Stimulated activated CD4-positive, alpha-beta T cell treated with anti-CD3 and anti-CD28 coated beads, TNF-alpha, amount 100 ng/mL, for 48 hours (primary cell): ENCODE measurements around the gene CYB5R3.
"Not testable (repeated sequence)": the region's sequence is repeated elsewhere in the genome, so short reads cannot be mapped to it uniquely, and the experiment has no call there.

Experiments
- DNase-seq, 3 donors: peaks; one replicate each; pipeline ENCODE4 v3.0.0-alpha.2; 2020; ENCODE audit warnings: low read depth in 3 of 3

CYB5R3 gene

GRCh38 chr22:42623756-42624441, 25.3 kb downstream of the CYB5R3 start:
- no peak for DNase-seq

- DNase-seq: no peak
Observed at GRCh38 chr22:42623301-42623751, 25.9 kb downstream of the CYB5R3 start.

GRCh38 chr22:42622061-42622710, 27.0 kb downstream of the CYB5R3 start:
- no peak for DNase-seq

- DNase-seq: peak; percentile 26 to 50 (median 29)
Observed at GRCh38 chr22:42621505-42622002, 27.6 kb downstream of the CYB5R3 start.

DNA sequence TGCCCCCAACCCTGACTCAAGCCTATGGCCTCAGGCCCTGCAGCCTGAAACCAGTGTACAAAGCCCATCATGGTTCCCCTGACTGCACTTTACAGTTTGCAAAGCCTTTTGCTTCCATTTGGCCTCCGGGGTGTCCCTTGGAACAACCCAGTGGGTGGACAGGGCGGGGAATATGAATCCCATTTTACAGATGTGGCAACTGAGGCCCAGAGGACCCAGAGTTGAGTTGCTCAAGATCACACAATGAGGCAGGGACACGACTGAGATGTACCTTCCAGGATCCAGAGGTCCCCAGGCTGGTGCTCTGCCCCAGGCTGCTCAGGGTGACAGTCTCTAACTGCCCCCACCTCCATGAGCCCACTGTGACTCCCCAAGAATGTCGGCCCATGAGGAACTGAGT, 29.1 kb downstream of the CYB5R3 start:
- no peak for DNase-seq

GRCh38 chr22:42619261-42620063, 29.7 kb downstream of the CYB5R3 start:
- DNase-seq: no peak

DNA sequence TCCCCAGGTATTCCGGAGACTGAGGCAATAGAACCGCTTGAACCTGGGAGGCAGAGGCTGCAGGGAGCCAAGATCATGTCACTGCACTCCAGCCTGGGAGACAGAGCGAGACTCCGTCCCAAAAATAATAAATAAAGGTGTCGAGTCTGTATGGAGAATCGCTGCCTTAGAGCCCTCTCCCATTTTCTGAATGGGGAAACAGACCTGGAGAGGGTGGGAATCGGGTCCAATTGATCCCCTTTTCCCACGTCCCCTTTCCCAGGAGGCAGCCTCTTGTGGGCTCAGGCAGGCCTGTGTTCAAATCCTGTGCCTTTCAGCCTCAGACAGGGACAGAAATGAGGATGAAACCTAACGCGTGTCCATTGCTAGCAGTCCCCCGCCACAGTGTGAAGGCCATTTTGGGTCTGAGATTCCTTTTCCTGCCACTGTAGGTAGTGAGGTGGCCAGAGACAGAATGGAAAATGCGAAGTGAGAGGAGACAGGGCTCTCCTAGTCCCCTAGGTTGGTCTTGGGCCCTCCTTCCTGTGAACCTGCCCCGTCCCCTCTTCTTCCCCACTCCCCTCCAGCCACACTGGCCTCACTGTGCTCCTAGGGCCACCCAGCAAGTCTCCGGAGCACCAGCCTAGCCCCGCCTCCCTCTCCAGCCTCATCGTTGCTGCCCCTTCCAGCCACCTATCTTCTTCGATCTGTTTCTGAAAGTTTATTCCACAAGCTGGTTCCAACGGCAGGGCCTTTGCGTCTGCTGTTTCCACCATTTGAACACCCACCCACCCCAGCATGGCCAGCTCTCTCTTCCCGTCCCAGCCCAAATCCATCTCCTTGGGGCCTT, 31.8 kb downstream of the CYB5R3 start:
- no peak for DNase-seq

DNA sequence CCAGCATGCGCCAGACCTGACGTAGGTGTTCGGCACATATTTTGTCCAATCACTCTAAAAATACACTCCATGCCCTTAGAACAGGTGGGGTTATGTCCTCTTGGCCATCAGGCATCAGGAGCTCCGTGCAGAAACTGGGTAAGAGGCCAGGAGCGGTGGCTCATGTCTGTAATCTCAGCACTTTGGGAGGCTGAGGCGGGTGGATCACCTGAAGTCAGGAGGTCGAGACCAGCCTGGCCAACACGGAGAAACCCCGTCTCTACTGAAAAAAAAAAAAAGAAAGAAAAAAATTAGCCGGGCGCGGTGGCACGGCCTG, 33.4 kb downstream of the CYB5R3 start:
- not testable (repeated sequence) for DNase-seq

- peak; percentile 82 to 91 (median 84) for DNase-seq
Observed at GRCh38 chr22:42615092-42615859, 33.9 kb downstream of the CYB5R3 start.

DNA sequence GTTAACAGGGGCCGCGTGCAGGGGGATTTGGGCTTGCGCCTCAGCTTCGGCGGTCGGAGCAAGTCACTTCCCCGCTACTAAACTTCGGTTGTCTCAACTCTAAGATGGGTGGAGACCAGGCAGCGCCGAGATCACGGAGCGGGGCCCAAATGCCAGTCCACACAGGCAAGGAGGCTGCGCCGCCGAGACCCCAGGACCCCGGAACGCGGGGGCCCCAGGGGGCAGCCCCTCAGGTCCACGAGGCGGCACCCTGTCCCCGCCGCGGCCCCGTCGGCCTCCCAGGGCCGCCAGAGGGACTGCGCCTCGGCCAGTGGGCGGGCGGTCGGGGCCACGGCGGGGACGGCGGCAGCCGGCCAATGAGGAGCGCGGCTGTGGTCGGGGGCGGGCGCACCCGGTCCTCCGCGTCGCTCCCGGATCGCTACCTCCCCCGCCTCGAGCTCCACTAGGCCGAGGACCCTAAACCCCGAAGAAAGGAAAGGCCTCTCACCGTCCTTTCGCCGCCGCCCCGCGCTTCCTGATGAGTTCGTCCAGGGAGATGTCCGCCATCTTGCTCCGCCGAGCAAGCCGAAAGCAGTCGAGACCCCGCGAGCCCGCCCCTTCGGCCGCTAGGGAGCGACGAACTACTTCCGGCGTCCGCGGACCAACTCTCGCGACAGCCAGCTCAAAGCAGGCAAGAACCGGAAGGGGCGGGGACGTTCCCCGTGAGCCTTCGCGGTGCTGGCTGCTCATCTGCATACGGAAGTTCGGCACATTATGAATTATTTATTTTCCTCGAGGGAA, 34.7 kb downstream of the CYB5R3 start, which contains the start of gene POLDIP3:
Gene POLDIP3, minus strand, starts transcription at position 572 of the 780 bp plus-strand sequence. Its CDS starts 26 bp downstream, at position 546.
- DNase-seq: peak; percentile 98 to 99 (median 98)

DNA sequence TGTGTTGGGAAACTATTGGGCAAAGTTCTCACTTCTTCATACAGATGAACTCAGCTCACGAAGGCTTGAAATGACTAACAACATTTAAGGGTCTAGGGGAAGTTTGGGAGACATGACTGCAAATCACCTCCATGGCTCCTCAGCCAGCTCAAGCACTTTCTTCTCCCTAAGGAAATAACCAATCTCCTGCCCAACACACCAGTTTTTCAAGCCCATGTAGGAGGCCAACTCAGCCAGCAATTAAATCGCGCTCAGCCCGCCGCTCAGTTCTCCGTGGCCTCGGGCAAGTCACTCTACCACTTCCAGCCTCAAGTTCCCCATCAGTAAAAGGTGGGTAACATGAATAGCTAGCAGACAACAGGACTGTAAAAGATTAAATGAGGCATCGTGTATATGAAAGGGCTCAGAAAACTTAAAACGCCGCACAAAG, 35.3 kb downstream of the CYB5R3 start:
- peak in 1 of 3 donors; percentile 25 for DNase-seq

GRCh38 chr22:42612336-42612735, 36.9 kb downstream of the CYB5R3 start:
- no peak for DNase-seq

DNA sequence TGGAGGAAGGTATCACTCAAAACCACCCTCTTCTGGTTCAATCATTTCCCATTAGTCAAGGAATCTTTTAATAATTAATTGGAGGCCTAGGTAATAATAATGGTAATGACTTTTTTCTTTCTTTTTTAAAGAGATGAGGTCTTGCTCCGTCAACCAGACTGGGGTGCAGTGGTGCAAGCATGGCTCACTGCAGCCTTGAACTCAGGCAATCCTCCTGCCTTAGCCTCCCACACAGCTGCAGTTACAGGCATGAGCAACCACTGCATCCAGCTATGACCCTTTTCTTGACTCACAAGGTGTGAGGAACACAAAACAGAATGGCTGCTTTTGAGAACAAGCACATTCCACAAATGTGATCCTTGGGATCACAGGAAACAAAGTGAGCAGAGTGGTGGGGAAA, 38.1 kb downstream of the CYB5R3 start:
- peak in 1 of 3 donors; percentile 16 for DNase-seq

GRCh38 chr22:42610186-42610585, 39.0 kb downstream of the CYB5R3 start:
- no peak for DNase-seq

- no peak for DNase-seq
Observed at GRCh38 chr22:42608823-42609361, 40.3 kb downstream of the CYB5R3 start.

DNA sequence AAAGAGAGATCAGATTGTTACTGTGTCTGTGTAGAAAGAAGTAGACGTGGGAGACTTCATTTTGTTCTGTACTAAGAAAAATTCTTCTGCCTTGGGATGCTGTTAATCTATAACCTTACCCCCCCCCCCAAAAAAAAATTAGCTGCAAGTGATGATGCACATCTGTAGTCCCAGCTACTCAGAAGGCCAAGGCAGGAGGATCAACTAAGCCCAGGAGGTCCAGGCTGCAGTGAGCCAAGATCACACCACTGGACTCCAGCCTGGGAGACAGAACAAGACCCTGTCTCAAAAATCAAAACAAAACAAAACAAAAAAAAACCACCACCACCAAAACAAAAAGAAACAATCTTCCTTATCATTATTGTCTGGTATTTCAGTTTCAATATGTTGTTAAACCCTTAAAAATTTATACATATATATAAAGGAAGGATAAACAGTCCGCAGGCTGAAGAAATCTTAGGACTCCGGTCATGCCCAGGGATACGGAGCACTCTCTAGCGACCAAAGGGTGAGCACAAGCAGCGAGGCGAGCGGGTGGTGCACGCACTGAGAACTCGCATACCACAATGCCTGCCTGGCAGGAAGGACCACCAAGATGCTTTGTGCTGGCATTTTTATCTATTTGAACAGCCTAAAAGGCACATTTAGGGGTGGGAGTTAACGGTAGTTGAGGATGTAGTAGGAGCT, 40.9 kb downstream of the CYB5R3 start:
- no peak for DNase-seq

- DNase-seq: not testable (repeated sequence)
Observed at GRCh38 chr22:42607641-42608040, 41.6 kb downstream of the CYB5R3 start.

GRCh38 chr22:42604403-42604802, 44.8 kb downstream of the CYB5R3 start:
- no peak for DNase-seq

- no peak for DNase-seq
Observed at GRCh38 chr22:42603427-42603826, 45.8 kb downstream of the CYB5R3 start.
